Hematopoietic multipotent progenitor cell (in vitro differentiated cells): ENCODE results near the gene TLN1. TPM values are rescaled to one million over a fixed set of nuclear protein-coding genes. Genes with fewer than 3 reads are reported as not detected.

Experiments
- DNase-seq, 3 donors: peaks; one replicate each; pipeline ENCODE4 v3.0.0-alpha.2; 2011 to 2015; ENCODE audit warnings: low read depth in 2 of 3, low spot score in 2 of 3
- total RNA-seq: library from RNA; depleted of rRNA; stranded (reverse); fragments of >200 nt; gene quantifications from one replicate; pipeline ENCODE4 v1.2.3, GENCODE V29; 2012

The TLN1 gene
- total RNA-seq, 1 donor: 414 TPM

DNA sequence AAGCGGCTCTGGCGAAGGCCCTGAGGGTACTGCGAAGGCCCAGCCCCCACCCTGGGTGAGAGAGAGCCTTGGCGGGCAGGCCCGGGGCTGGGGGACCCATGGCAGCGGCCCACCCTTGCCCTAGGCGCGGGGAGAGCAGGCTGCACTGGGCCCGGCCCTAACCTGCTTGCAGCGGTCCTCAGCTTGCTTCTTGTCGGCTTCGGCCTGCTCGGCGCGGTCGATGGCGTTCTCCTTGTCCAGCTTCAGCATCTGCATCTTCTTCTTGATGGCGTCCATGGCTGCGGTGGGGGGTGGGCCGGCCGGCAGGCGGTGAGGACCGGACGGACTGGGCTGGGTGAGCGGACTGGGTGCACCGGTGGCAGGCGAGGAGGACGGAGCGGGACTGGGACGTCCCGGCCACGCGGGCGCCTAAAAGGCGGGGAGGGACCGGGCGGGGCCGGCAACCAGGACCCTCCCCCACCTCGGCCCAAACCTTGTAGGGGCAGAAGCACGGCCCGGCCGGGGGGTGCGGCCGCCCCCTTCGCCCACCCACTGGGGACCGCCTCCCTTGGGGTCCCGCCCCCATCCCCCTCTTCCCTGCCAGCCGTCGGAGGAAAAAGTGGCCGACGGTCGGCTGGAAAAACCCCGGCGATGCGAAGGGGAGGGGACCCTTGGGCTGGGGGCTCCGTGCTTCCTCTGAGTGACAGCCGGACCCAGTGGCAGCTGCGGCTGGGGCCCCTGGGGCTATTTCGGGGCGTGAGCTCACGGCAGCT is 42.3 kb downstream of the TLN1 start, which contains the start of gene TPM2:
Gene TPM2, minus strand, starts transcription at position 384 of the 752 bp plus-strand sequence. Its CDS starts 108 bp downstream, at position 276.
- DNase-seq: no peak

DNA sequence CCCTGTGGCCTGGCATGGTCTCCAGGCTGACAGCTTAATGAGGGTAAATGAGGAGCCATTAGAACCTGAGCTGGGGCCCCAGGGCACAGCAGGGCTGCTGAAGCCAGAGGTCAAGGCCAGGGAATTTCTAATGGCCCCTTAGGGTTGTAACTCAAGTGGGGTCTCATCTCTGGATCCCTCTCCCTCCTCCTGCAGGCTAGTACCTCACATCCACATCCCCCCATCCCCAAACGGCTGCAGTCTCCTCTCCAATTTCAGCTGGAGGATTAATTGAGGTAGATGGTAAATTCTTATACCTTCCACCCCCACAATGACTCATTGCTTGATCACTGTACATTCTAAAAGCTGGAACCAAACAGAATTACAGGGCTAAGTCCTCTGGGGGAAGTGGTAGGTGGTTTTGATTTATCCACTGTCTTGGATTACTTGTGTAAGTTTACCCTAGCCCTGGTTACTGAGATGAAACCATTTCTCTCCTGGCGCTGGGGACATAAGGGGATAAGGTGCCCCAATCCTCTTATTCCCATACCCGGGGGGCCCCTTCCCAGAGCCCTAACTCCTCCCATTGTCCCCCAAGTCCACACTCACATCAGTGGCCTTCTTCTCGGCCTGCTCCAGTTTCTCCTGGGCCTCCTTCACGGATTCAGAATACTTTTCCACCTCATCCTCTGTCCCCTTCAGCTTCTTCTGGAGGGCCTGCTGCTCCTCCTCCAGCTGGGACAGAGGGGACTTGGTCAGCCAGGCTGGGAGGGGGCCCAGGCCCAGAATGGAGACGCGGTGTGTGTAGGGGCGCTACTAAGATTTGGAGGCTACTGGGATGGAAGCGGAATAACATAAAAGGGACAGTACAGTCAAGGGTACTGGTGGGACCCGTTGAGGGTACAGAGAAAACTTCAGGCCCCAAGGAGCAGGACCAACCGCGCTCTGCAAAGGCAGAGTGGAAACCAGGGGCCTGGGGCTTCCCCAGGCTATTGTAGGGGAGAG is 43.1 kb downstream of the TLN1 start:
- DNase-seq: peak in 1 of 3 donors; percentile 33

DNA sequence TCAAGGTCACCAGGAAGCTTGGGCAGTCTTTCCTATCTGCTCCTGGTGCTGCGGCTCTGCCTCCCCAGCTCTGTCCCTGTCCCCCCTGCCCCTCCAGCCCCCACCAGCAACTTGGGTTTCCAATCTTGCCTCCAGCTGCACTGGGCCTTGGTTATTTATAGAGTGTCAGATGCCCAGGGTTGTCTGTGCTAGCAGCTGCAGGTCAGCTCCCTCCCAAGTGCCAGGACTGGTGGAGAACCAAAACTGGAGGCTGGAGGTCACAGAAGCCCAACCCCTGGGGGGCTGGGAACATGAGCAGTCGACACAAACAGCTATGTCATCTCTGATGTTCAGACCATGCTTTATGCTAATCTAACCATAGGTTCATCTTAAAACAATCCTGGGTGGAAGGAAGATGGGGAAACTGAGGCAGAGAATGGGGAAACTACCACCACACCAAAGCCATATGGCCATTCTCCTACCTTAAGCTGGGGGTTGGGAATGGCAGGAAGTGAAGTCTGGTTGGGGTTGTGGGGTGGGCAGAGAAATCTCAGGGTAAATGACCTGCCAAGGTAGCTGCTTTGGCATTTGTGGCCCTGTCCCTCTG is 43.9 kb downstream of the TLN1 start:
- no peak for DNase-seq

DNA sequence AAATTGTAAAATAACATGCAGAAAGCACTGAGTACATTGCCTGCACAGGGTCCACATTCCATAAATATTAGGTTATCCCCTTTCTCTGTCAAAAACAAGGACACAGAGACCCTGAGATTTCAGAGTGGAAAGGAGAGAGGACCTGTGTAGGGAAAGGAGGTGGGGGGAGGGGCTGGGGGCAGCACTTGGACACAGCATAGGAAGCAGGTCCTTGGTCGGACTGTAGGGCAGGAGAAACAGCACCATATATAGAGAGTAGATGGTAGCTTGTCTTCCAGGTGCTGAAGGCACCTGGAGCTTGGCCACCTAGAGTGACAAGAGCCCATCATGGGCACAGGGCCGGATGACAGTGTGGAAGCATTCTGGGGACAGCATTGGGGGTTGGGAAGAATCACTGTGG is 44.7 kb downstream of the TLN1 start:
- no peak for DNase-seq

DNA sequence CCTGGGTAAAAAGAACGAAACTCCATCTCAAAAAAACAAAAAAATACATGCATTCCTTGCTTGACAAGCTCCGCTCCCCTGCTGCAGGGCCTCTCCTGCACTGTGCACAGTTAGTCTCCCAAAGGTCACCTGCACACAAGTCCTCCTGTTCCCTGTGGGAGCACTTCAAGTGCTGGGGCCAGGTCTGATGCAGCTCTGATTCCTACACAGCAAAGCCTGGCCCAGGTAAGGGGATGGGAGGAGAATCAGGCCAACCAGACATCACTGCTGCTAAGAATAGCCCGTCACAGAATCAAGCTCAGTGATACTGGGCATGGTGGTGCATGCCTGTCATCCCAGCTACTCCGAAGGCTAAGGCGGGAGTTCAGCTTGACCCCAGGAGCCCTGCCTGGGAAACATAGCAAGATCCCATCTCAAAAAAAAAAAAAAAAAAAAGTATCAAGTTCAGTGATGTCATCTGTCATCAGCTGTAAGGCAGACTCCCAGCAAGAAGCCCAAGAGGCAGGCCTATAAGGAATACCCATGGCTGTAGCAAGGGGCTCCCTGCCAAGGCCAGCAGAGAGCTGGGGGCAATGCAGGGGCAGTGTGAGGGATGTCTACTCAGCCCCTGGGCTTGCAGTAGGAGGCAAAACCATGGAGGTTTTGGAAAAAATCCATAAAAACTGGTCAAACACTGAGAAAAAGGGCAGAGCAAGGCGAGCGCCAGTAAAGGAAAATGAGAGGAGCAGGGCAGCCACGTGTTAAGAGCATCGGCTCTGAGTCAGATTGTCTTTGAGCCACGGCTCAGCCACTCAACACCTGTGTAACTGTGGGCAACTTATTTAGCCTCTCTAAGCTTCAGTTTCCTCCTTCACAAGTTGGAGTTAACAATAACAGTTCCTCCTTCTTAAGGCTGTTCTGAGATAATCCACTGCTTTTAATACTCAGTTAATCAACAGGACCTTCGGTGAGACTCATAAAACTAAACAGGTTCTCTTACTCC is 45.5 kb downstream of the TLN1 start:
- no peak for DNase-seq

DNA sequence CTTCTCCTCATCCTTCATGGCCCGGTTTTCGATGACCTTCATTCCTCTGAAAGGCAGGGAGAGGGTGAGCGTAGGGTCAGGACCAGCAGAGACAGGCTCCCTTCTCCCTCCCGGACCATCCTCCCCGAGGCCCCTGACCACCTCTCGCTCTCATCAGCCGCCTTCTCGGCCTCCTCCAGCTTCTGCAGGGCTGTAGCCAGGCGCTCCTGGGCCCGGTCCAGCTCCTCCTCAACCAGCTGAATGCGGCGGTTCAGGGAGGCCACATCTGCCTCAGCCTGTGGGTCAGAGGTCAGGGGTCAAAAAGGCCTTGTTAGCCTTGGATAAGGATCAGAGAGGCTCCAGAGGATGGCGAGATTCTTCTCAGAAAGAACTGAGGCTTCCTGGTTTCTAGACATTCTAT is 46.5 kb downstream of the TLN1 start:
- DNase-seq: no peak

DNA sequence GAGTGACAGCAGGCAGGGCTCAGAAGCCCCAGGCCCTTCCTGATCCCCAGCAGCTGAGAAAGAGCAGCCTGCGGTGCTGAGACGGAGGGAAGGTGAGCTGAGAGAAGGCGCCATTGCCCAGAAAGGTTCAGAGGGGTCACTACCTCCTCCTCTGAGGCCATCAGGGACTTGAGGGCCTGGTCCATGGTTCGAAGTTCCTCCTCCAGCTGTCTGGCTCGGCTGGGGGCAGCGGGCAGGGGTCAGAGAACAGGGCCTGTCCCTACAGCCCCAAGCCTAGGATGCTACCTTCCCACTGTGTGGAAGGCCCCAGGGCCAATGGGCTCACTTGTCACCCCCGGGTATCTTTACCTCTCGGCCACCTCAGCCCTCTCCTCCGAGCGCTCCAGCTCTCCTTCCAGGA is 47.1 kb downstream of the TLN1 start:
- no peak for DNase-seq

DNA sequence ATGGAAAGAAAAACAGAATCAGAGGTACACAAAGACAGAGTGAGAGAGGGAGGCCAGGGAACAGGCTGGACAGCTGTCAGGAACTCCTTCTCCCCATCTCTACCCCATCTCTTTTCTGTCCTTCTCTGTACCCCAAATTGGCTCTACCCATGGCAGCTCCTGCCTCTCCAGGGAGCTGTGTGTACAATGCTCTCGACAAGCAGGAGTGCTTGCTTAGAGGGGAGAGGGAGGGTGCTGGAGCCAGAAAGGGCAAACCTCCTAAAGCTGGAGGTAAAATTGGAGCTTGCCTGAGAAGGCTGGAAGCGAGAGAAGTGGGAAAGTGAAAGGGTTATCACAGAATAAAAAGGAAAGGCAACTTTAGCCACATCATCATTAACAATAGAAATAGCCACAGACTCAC is 48.7 kb downstream of the TLN1 start:
- DNase-seq: no peak

DNA sequence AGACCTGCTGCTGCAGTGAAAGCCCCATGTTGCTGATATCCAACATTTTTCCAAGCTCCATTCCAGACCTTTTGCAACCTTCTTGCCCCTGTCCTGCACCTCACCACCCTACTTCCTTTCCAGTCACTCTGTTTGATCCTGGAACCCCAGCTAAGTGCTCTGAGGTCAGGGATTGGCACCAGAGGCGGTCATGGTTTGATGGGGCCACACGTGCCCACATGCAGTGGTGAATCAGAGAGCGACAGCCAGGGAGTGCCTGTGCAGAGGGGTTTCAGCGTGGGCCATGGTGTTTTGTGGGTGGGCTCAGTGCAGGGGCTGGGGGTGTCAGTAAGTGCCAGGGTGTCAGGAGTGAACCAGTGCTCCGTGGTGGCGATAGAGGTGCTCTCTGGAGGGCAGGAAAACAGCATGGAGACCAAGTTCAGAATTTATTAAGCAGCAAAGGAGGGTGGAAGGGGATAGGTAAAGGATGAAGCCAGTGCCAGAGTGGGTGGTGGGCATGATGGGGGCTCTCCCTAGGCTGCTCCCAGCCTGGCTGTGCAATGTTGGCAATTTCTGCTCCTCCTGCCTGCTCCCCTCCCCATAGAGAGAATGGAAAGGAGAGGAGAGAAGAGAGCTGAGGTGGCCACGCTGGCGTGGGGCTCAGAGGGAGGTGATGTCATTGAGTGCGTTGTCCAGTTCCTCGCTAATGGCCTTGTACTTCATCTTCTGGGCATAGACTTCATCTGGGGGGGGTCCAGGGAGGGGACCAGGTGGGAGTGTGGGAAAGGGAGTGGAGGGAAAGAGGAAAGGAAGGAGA is 49.3 kb downstream of the TLN1 start:
- DNase-seq: no peak

DNA sequence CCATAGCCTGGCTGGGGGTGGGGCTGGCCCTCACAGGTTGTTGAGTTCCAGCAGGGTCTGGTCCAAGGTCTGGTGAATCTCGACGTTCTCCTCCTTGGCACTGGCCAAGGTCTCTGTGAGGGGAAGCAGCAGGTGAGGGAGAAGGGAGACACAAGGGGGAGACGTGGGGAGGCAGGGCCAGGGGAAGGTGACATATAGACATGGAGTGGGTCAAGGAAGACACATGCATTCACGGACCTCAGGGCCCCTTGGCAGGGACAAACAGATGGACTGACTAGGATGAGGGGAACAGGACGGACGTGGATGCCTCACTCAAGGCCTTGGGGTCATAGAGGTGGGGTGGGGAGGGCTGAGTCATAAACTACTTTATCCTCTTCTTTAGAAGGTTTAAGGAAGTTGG is 49.9 kb downstream of the TLN1 start:
- DNase-seq: no peak

DNA sequence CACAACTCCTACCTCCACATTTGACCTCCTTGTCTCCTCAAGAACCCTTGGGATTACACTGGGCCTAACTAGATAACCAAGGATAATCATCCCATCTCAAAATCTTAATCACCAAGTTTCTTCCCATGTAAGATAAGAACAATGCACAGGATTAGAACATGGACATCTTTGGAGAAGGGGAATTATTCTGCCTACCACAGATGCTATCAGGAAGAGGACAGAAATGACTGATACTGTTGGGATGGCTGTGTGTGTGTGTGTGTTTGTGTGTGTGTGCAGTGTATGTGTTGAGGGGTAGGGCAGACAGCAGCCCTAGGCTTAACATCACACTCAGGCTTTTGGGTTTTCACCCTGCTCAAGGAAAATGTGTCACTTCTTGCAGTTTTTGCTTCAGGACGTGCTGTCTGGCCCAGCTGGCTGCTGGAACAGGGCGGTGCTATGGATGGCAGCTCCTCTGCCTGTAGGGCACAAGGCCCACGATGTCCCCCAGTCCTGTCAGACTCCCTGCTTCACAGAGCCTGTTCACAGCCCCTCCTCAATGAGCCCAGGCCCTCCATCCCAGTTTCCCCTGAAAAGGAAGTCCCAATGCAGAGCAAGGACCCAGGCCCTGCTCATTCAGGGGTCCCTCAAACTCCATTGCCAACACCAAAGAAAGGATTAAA is 50.5 kb downstream of the TLN1 start:
- DNase-seq: no peak

DNA sequence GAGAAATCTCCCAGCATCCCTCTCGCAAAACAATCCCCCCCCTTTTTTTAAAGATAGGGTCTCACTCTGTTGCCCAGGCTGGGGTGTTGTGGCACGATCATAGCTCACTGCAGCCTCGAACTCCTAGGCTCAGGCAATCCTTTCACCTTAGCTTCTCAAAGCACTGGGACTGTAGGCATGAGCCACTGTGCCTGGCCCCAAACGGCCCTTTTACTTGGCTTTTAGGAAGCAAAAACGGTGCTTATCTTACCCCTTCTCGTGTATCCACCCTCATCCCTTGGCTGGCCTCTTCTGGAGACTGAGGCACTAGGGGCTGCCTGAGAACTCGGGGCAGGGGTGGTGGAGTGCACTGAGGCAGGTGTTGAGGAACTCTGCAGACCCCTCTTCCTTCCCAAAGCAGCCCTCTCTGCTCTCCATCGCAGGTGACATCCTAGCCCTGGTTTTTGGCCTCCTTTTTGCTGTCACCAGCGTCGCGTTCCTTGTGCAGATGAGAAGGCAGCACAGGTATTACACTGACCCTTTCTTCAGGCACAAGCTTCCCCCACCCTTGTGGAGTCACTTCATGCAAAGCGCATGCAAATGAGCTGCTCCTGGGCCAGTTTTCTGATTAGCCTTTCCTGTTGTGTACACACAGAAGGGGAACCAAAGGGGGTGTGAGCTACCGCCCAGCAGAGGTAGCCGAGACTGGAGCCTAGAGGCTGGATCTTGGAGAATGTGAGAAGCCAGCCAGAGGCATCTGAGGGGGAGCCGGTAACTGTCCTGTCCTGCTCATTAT is 51.5 kb downstream of the TLN1 start:
- no peak for DNase-seq

DNA sequence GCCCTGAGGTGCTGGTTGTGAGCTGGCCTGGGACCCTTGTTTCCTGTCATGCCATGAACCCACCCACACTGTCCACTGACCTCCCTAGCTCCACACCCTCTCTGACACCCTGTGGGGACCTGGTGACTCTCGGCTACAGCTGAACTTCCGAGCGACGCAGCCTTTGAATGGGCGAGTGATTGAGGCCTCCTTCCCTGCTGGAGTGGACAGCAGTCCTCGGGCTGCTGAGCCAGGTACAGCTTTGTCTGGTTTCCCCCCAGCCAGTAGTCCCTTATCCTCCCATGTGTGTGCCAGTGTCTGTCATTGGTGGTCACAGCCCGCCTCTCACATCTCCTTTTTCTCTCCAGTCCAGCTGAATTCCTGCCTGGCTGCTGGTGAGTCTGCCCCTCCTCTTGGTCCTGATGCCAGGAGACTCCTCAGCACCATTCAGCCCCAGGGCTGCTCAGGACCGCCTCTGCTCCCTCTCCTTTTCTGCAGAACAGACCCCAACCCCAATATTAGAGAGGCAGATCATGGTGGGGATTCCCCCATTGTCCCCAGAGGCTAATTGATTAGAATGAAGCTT is 52.1 kb downstream of the TLN1 start:
- DNase-seq: no peak

DNA sequence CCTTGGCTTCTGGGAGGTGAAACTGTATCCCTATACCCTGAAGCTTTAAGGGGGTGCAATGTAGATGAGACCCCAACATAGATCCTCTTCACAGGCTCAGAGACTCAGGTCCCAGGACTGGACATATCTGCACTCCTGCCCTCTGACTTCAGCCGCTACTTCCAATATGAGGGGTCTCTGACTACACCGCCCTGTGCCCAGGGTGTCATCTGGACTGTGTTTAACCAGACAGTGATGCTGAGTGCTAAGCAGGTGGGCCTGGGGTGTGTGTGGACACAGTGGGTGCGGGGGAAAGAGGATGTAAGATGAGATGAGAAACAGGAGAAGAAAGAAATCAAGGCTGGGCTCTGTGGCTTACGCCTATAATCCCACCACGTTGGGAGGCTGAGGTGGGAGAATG is 52.9 kb downstream of the TLN1 start:
- no peak for DNase-seq

DNA sequence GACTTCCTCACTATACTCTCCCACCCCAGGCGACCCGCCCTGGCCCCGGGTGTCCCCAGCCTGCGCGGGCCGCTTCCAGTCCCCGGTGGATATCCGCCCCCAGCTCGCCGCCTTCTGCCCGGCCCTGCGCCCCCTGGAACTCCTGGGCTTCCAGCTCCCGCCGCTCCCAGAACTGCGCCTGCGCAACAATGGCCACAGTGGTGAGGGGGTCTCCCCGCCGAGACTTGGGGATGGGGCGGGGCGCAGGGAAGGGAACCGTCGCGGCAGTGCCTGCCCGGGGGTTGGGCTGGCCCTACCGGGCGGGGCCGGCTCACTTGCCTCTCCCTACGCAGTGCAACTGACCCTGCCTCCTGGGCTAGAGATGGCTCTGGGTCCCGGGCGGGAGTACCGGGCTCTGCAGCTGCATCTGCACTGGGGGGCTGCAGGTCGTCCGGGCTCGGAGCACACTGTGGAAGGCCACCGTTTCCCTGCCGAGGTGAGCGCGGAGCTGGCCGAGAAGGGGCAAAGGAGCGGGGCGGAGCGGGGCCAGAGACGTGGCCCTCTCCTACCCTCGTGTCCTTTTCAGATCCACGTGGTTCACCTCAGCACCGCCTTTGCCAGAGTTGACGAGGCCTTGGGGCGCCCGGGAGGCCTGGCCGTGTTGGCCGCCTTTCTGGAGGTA is 56.1 kb downstream of the TLN1 start:
- DNase-seq: peak in 1 of 3 donors; percentile 39

DNA sequence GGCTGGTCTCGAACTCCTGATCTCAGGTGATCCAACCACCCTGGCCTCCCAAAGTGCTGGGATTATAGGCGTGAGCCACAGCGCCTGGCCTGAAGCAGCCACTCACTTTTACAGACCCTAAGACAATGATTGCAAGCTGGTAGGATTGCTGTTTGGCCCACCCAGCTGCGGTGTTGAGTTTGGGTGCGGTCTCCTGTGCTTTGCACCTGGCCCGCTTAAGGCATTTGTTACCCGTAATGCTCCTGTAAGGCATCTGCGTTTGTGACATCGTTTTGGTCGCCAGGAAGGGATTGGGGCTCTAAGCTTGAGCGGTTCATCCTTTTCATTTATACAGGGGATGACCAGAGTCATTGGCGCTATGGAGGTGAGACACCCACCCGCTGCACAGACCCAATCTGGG is 56.8 kb downstream of the TLN1 start:
- DNase-seq: no peak

DNA sequence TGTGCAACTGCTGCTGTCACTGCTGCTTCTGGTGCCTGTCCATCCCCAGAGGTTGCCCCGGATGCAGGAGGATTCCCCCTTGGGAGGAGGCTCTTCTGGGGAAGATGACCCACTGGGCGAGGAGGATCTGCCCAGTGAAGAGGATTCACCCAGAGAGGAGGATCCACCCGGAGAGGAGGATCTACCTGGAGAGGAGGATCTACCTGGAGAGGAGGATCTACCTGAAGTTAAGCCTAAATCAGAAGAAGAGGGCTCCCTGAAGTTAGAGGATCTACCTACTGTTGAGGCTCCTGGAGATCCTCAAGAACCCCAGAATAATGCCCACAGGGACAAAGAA is 58.0 kb downstream of the TLN1 start:
- DNase-seq: no peak
